PC-9 (cell line): Measurements from ENCODE around the gene E2F1.

Experiments
- CTCF ChIP-seq: fragments of 200-600 bp; sonication (generic); conservative IDR thresholded peaks from 2 replicates; pipeline ENCODE4 v1.6.1; 2017; ENCODE audit warnings: mixed run types, antibody characterized with exemption, mild to moderate bottlenecking, moderate library complexity
- EZH2 ChIP-seq: fragments of 200-600 bp; sonication (generic); IDR thresholded peaks from 2 replicates; pipeline ENCODE4 v1.8.0; 2017; ENCODE audit warnings: antibody characterized with exemption, low read depth

DNA sequence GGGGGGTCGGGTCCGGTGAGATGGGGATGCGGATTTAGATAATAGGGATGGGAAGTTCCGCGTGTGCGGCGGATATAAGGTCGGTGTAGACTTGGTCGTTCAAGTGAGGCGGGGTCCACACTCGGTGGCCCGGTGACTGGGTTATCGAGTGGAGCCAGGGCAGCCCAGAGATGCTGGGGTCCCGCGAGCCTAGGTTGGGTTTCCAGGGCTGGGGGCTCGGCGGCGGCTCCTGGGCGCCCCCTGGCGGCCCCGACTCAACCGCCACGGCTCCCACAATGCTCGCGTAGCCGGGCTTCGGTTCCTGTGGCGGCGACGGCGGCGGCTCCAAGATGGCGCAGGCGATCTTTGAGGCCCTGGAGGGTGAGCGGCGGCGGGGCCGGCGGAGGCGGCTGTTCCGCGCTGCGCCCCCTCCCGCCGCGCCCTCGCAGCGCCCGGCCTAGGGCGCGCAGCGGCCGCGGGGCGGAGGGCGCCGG, 45.5 kb upstream of the E2F1 start, which contains the start of gene ZNF341:
- TF ChIP-seq CTCF, result peak; percentile 83
- no peak for TF ChIP-seq EZH2
